ENCODE data around the gene TP53BP2. TPM values are rescaled to one million over a fixed set of nuclear protein-coding genes. Genes with fewer than 3 reads are reported as not detected.
"Not testable (repeated sequence)": the region's sequence is repeated elsewhere in the genome, so short reads cannot be mapped to it uniquely, and the experiment has no call there.

The TP53BP2 gene
- polyA plus RNA-seq, 3 donors, result 6.4 to 13.9 (median 12.0) TPM

- H3K27ac ChIP-seq (ENCODE audit: low read depth, low read length), result no peak overlapping the region
- WGBS, 3 donors, result 43 to 73% (median 63%) methylated on average over 1 of the region's 1 CpG
These were observed 8.5 kb downstream of the TP53BP2 start for GRCh38 chr1:223837206-223837605.

DNA sequence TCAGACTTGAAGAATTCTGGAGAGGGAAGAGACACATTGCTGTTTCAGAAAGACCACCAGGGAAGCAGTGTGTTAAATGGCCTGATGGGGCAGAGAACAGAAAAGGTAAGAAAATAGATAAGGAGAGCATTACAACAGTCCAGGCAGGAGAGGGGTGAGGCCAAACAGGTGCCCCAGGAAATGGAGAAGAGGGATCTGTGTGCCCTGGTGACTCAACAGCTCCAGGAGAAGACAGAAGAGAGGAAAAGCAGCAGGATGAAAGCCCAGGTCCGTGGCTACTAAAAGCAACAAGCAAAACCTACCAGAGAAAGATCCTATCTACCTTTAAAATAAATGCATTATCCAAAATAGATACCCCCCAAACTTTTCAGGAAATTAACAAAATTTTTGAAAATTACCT lies 9.2 kb downstream of the TP53BP2 start:
- H3K27ac ChIP-seq (ENCODE audit: low read depth, low read length), result no peak overlapping the region
- 58 to 88% (median 71%) methylated on average over 1 of the region's 1 CpG for WGBS, 3 donors

DNA sequence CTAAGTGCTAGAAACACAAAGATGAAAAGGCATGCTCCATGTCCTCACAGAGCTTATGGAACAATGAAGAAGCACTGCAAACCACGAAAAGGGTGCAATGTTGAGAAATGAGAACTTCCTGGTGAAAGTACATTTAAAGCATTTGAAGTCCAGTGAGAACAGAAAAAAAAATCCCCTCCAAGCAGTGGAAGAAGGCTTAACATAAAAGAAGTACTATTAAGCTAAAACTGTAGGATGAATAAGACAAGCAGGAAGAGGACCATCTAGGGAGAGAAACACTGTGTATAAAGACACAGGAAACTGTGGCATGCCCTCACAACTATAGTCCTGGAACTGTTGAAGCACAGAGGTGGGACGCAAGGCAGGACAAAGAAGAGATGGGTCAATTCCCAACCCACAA lies 10.0 kb downstream of the TP53BP2 start:
- no peak overlapping the region for H3K27ac ChIP-seq (ENCODE audit: low read depth, low read length)
- 51 to 79% (median 57%) methylated on average over 2 of the region's 2 CpGs for WGBS, 3 donors

- peak overlapping the region; percentile 11 for H3K27ac ChIP-seq (ENCODE audit: low read depth, low read length)
- WGBS, 3 donors, result 47 to 51% (median 48%) methylated on average over 3 of the region's 3 CpGs
These were observed 11.0 kb downstream of the TP53BP2 start for GRCh38 chr1:223834660-223835263.

- no peak overlapping the region for H3K27ac ChIP-seq (ENCODE audit: low read depth, low read length)
- WGBS, 3 donors, result 57 to 93% (median 81%) methylated on average over 2 of the region's 2 CpGs
These were observed 11.8 kb downstream of the TP53BP2 start for GRCh38 chr1:223833948-223834347.

DNA sequence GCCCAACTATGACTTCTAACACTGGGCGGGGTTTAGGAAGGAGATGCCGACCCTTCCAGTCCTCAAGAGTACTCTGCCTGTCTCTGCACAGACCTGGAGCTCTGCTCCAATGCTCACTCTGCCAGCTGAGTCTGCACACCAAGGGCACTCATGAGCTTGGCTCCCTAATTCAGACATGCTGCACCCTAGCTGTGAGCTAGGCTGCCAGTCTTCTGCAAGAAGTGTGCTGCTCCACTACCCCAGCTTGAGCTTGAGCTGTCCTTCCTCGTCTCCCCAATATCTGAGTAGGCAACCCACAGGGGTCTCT lies 13.2 kb downstream of the TP53BP2 start:
- WGBS, 3 donors, result 41 to 61% (median 46%) methylated on average over 3 of the region's 3 CpGs
- H3K27ac ChIP-seq (ENCODE audit: low read depth, low read length), result no peak overlapping the region

- H3K27ac ChIP-seq (ENCODE audit: low read depth, low read length), result no peak overlapping the region
- 20 to 72% (median 28%) methylated on average over 3 of the region's 3 CpGs for WGBS, 3 donors
These were observed 13.8 kb downstream of the TP53BP2 start for GRCh38 chr1:223831755-223832636.

GRCh38 chr1:223829678-223830077 lies 16.1 kb downstream of the TP53BP2 start:
- H3K27ac ChIP-seq (ENCODE audit: low read depth, low read length), result no peak overlapping the region
- WGBS, 3 donors, result 57 to 88% (median 87%) methylated on average over 1 of the region's 1 CpG

DNA sequence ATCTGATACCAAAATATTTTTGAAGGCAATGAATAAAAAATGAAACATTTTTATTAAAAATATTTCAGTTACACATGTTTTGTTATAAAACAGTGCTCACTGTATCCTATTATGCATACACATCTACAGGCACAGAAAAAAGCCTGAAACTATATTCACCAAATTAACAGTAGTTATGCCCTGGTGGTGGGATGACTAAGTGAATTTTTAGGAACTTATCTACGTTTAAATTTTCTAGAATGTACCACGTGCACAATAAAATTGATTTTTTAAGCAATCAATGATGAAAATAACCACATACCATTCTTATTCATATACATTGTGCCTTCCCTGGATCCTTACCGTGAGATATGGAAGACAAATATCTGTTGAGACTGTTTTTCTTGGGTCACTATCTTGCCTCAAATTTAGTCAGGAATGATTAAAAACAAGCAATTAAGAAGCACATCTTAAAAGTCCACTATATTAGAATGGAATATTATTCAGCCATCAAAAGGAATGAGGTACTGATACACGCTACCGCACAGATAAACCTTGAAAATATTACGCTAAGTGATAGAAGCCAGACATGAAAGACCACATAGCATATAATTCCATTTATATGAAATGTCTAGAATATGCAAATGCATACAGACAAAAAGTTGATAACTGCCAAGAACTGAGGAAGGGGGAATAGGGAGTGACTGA lies 17.4 kb downstream of the TP53BP2 start:
- H3K27ac ChIP-seq (ENCODE audit: low read depth, low read length), result no peak overlapping the region
- 84 to 89% (median 89%) methylated on average over 6 of the region's 6 CpGs for WGBS, 3 donors

DNA sequence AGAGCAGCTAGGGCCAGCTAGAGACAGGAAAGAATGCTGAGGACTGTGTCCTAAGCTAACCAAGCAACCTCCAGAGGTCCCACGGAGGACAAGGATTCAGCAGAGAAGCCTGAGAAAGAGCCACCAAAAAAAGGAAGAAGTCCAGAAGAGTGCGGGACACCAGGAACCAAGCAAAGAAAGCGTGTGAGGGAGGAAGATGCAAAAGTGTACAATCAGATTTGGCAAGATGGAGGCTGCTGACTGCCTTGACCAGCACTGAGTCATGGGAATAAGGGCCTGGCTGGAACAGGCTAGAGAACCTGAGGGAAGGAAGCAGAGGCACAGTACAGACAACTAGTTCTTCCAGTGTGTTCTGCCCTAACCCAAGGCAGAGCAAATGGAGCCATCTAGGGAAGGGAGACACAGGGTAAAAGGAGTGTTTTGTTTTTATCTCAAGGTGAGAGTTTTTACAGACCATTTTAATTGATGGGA lies 18.5 kb downstream of the TP53BP2 start:
- H3K27ac ChIP-seq (ENCODE audit: low read depth, low read length), result no peak overlapping the region
- WGBS, 3 donors, result 48 to 90% (median 67%) methylated on average over 3 of the region's 3 CpGs

DNA sequence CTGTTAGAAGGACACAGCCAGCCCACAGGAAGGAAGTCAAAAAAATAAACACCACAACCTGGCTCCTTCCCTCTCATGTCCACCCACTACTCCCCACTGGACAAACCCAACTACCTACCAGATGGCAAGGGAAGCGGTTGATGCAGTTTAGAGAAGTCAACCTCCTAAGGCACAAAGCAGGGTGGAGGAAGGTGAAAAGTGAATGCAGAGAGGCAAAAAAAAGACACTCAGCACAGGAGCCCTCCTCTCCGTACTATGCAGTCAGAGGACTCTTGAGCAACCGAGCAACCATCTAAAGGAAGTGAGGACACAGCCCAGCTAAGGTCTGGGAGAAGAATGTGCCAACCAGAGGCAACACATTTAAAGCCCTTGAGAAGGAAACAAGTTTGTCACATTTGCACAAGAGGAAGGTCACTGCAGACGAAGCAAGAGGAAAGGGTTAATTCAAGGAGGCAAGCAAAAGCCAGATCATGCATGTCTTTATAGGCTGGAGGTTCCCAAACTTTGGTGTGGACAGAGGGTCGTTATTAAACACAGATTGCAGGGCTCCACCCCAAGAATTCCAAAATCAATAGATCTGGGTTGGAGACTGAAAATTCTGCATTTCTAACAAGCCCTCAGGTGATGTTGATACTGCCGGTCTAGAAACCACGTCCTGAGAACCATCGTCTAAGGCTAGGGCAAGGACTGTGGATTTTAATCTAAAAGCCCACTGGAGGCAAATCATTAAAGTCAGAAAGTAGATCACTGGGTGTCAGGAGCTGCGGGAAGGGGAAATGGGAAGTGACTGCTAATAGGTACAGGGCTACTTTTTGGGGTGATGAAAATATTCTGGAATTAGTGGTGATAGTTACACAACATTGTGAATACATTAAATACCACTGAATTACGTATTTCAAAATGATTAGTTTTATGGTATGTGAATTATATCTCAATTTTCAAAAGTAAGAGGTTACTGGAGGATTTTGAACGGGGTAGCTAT lies 19.7 kb downstream of the TP53BP2 start:
- H3K27ac ChIP-seq (ENCODE audit: low read depth, low read length), result no peak overlapping the region
- WGBS, 3 donors, result 54 to 67% (median 61%) methylated on average over 11 of the region's 11 CpGs

GRCh38 chr1:223824712-223825111 lies 21.0 kb downstream of the TP53BP2 start:
- H3K27ac ChIP-seq (ENCODE audit: low read depth, low read length), result no peak overlapping the region
- WGBS, 3 donors, result 63 to 75% (median 64%) methylated on average over 4 of the region's 4 CpGs

- WGBS, 3 donors, result 66 to 93% (median 91%) methylated on average over 9 of the region's 9 CpGs
- H3K27ac ChIP-seq (ENCODE audit: low read depth, low read length), result no peak overlapping the region
These were observed 21.5 kb downstream of the TP53BP2 start for GRCh38 chr1:223824287-223824686.

- H3K27ac ChIP-seq (ENCODE audit: low read depth, low read length), result no peak overlapping the region
- 78 to 92% (median 87%) methylated on average over 11 of the region's 11 CpGs for WGBS, 3 donors
These were observed 24.8 kb downstream of the TP53BP2 start for GRCh38 chr1:223820971-223821370.

DNA sequence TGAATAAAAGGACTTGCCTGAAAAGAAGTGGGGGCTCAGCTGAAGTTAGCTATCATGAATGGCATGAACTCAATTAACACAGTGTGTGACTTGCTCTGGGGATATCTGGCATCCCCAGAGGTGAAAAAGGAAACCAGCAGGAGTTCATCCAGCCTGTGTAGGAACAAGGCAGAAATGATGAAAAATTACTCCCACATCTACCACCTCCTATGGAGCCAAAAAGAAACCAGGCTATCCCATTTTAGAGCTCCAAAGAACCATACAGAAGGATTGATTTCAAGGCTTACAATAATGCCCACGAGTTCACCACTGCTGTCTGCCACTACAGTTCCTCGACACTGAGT lies 25.3 kb downstream of the TP53BP2 start:
- no peak overlapping the region for H3K27ac ChIP-seq (ENCODE audit: low read depth, low read length)
- 50 to 90% (median 62%) methylated on average over 2 of the region's 2 CpGs for WGBS, 3 donors

DNA sequence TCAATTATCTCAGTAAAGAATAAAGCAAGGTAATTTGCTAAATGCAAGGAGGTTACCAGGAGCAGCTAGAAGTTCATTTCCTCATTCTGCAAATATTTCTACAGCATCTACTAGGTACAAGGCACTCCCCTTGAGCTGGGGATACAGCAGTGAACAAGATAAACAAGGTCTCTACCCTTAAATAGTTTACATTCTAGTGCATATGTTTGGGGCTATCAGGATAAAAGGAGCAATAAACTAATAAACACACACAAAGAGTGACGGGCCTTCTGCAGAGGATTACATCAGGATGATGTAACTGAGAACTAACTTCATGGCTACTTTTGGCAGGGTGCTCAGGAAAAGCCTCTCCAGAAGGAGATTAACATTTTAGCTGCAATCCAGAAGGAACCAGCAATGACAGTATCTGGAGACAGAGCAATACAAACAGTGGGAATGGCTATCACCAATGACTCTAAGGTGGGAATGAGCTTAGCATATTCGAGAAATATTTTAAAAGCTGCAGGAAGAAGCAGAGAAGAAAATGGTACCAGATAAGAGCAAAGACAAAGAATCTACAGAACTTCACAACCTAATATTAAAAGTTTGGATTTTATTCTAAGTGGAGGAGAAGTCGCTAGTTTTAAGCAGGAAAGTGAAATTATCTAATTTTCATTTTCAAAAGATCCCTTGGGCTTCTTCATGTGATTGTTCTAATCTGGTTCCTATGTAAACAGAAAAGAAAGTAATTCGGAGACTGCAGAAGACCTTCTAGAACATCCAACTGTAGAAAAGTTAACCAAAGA lies 25.8 kb downstream of the TP53BP2 start:
- 46 to 50% (median 50%) methylated on average over 4 of the region's 4 CpGs for WGBS, 3 donors
- H3K27ac ChIP-seq (ENCODE audit: low read depth, low read length), result no peak overlapping the region

GRCh38 chr1:223817265-223817664 lies 28.5 kb downstream of the TP53BP2 start:
- H3K27ac ChIP-seq (ENCODE audit: low read depth, low read length), result not testable (repeated sequence)

GRCh38 chr1:223815865-223816264 lies 29.9 kb downstream of the TP53BP2 start:
- WGBS, 3 donors, result 68 to 97% (median 89%) methylated on average over 3 of the region's 3 CpGs
- H3K27ac ChIP-seq (ENCODE audit: low read depth, low read length), result no peak overlapping the region
